SU-DHL-6 (cell line): Measurements from ENCODE around the gene CDK19.

Experiments
- CTCF ChIP-seq: fragments of 200-600 bp; sonication (generic); IDR thresholded peaks from one replicate; pipeline ENCODE4 v1.5.1; 2017; ENCODE audit warnings: antibody characterized with exemption, mild to moderate bottlenecking, low read length, moderate library complexity; ENCODE audit not compliant: insufficient read depth, poor library complexity, severe bottlenecking
- EZH2phosphoT487 ChIP-seq: fragments of 200-600 bp; sonication (generic), shearing (Covaris generic); conservative IDR thresholded peaks from 2 replicates; pipeline ENCODE4 v1.6.1; 2018; ENCODE audit warnings: mild to moderate bottlenecking, antibody characterized with exemption, low read length, moderate library complexity, mixed read lengths

DNA sequence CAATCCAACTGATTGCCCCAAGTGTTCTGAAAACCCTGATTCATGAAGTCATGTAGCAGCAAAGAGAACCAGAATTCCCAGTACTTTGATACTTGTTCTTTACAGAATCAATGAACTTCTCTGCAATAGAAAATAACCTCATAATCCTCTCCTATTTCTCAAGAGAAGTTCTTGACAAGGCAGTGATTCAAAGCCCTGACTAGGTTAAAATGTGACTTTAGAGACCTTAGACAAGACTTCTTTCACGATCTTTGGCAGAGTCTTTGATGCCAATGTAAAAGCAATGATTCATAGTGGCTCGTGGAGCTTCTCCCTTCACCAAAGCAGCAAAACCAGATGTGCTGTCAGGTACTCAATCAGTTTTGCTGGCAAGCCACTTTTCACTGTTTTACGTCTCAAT, 95.2 kb downstream of the CDK19 start:
- no peak for TF ChIP-seq CTCF
- TF ChIP-seq EZH2phosphoT487, result no peak
